ENCODE measurements around the gene TSPO2. TPM values are rescaled to one million over a fixed set of nuclear protein-coding genes. Genes with fewer than 3 reads are reported as not detected.

The TSPO2 gene
- total and polyA plus RNA-seq, 2 of the 13 experiments (the other 11 are each of a cell fraction or from before 2014, with no cell fraction given): 0.55 TPM; not detected in 1

GRCh38 chr6:41073203-41073967, 31.1 kb downstream of the TSPO2 start (continued):
- TF ChIP-seq DMTF1 (CRISPR knock-in tag; IDR thresholded peaks at IDR 0.05) (no peak), ZNF225 (CRISPR knock-in tag; IDR thresholded peaks at IDR 0.05) (no peak; the same call in 1 of the 2 replicates), ZNF839 (CRISPR knock-in tag; IDR thresholded peaks at IDR 0.05; ENCODE audit: borderline replicate concordance) (no peak), FOXO1 (CRISPR knock-in tag; IDR thresholded peaks at IDR 0.05) (no peak), REPIN1 (CRISPR knock-in tag; IDR thresholded peaks at IDR 0.05; ENCODE audit: borderline replicate concordance, low read depth) (0 out of 2 replicates have a peak, but pooled peaks have one; percentile 43), NBN (conservative IDR thresholded peaks at IDR 0.05) (no peak), TOE1 (CRISPR knock-in tag; IDR thresholded peaks at IDR 0.05) (0 out of 2 replicates have a peak, but pooled peaks have one; percentile 50), RAD51 (IDR thresholded peaks at IDR 0.05; ENCODE audit: borderline replicate concordance) (no peak), SATB2 (CRISPR knock-in tag; IDR thresholded peaks at IDR 0.05) (no peak), ESRRA (CRISPR knock-in tag; IDR thresholded peaks at IDR 0.05; ENCODE audit: low read depth) (0 out of 2 replicates have a peak, but pooled peaks have one; percentile 39), ZNF367 (CRISPR knock-in tag; IDR thresholded peaks at IDR 0.05; ENCODE audit: borderline replicate concordance) (peak; percentile 73; the same call in 1 of the 2 replicates), ZNF234 (CRISPR knock-in tag; conservative IDR thresholded peaks at IDR 0.05) (no peak), ZMYM3 (CRISPR knock-in tag; IDR thresholded peaks at IDR 0.05) (no peak), KLF11 (CRISPR knock-in tag; IDR thresholded peaks at IDR 0.05) (no peak), ELK4 (CRISPR knock-in tag; IDR thresholded peaks at IDR 0.05; ENCODE audit: borderline replicate concordance) (no peak), THRA (CRISPR knock-in tag; IDR thresholded peaks at IDR 0.05; ENCODE audit: borderline replicate concordance) (no peak), SYNCRIP (IDR thresholded peaks at IDR 0.05; ENCODE audit: insufficient read depth, low read depth, low read length) (no peak), HHEX (CRISPR knock-in tag; IDR thresholded peaks at IDR 0.05) (no peak), ZFP37 (CRISPR knock-in tag; IDR thresholded peaks at IDR 0.05; ENCODE audit: borderline replicate concordance) (0 out of 2 replicates have a peak, but pooled peaks have one; percentile 50), SMAD1 (CRISPR knock-in tag; IDR thresholded peaks at IDR 0.05; ENCODE audit: borderline replicate concordance, low read depth) (no peak)
- TF ChIP-seq, protein P1, sequence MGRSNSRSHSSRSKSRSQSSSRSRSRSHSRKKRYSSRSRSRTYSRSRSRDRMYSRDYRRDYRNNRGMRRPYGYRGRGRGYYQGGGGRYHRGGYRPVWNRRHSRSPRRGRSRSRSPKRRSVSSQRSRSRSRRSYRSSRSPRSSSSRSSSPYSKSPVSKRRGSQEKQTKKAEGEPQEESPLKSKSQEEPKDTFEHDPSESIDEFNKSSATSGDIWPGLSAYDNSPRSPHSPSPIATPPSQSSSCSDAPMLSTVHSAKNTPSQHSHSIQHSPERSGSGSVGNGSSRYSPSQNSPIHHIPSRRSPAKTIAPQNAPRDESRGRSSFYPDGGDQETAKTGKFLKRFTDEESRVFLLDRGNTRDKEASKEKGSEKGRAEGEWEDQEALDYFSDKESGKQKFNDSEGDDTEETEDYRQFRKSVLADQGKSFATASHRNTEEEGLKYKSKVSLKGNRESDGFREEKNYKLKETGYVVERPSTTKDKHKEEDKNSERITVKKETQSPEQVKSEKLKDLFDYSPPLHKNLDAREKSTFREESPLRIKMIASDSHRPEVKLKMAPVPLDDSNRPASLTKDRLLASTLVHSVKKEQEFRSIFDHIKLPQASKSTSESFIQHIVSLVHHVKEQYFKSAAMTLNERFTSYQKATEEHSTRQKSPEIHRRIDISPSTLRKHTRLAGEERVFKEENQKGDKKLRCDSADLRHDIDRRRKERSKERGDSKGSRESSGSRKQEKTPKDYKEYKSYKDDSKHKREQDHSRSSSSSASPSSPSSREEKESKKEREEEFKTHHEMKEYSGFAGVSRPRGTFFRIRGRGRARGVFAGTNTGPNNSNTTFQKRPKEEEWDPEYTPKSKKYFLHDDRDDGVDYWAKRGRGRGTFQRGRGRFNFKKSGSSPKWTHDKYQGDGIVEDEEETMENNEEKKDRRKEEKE (IDR thresholded peaks at IDR 0.05): no peak
- TF ChIP-seq, protein P2, sequence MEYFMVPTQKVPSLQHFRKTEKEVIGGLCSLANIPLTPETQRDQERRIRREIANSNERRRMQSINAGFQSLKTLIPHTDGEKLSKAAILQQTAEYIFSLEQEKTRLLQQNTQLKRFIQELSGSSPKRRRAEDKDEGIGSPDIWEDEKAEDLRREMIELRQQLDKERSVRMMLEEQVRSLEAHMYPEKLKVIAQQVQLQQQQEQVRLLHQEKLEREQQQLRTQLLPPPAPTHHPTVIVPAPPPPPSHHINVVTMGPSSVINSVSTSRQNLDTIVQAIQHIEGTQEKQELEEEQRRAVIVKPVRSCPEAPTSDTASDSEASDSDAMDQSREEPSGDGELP (IDR thresholded peaks at IDR 0.05; ENCODE audit: borderline replicate concordance, low read depth): no peak

All from HepG2 (cell line).